ENCODE measurements around the gene TNNI2. TPM values are rescaled to one million over a fixed set of nuclear protein-coding genes. Genes with fewer than 3 reads are reported as not detected.

The TNNI2 gene
- total and polyA plus RNA-seq, 4 donors: 0.22 to 0.28 TPM; not detected in 2

- DNase-seq (ENCODE audit: low spot score): no peak
- Histone ChIP-seq H3K9ac (ENCODE audit: low read depth in 1 of 2, low read length in 2 of 2) (no peak overlapping the region), H3K36me3 (ENCODE audit: control insufficient read depth in 4 of 4, insufficient read depth in 3 of 4, low read depth in 1 of 4, low read length in 3 of 4) (no peaks in the 10 kb centered on the region), H3K27ac (ENCODE audit: low read depth in 1 of 2, low read length in 2 of 2) (no peak overlapping the region), H3K27me3 (ENCODE audit: control insufficient read depth in 4 of 4, insufficient read depth in 4 of 4, low read length in 3 of 4) (no peaks in the 10 kb centered on the region), H3K4me1 (ENCODE audit: control insufficient read depth in 4 of 4, insufficient read depth in 4 of 4, low read length in 3 of 4) (no peaks in the 10 kb centered on the region), H3K9me3 (ENCODE audit: control insufficient read depth in 4 of 4, low read length in 3 of 4) (peaks cover 0 to 4% (median 1%) of the 10 kb centered on the region in 4 donors), H3K4me3 (ENCODE audit: low read depth in 1 of 3, low read length in 3 of 3) (no peak overlapping the region)
- TF ChIP-seq REST (IDR thresholded peaks at IDR 0.05): no peak
- TF ChIP-seq TAF1 (conservative IDR thresholded peaks at IDR 0.05): no peak
- no peak for TF ChIP-seq NR2F2 (IDR thresholded peaks at IDR 0.05)
- TF ChIP-seq, protein P1, sequence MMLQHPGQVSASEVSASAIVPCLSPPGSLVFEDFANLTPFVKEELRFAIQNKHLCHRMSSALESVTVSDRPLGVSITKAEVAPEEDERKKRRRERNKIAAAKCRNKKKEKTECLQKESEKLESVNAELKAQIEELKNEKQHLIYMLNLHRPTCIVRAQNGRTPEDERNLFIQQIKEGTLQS (IDR thresholded peaks at IDR 0.05): no peak
- TF ChIP-seq HNF4A (conservative IDR thresholded peaks at IDR 0.05): no peak
- TF ChIP-seq, protein P2, sequence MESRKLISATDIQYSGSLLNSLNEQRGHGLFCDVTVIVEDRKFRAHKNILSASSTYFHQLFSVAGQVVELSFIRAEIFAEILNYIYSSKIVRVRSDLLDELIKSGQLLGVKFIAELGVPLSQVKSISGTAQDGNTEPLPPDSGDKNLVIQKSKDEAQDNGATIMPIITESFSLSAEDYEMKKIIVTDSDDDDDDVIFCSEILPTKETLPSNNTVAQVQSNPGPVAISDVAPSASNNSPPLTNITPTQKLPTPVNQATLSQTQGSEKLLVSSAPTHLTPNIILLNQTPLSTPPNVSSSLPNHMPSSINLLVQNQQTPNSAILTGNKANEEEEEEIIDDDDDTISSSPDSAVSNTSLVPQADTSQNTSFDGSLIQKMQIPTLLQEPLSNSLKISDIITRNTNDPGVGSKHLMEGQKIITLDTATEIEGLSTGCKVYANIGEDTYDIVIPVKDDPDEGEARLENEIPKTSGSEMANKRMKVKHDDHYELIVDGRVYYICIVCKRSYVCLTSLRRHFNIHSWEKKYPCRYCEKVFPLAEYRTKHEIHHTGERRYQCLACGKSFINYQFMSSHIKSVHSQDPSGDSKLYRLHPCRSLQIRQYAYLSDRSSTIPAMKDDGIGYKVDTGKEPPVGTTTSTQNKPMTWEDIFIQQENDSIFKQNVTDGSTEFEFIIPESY (IDR thresholded peaks at IDR 0.05): no peak
- TF ChIP-seq JUND (IDR thresholded peaks at IDR 0.05): no peak
- no peak for TF ChIP-seq CTCF (IDR thresholded peaks at IDR 0.05; ENCODE audit: low read depth, low read length, missing input control)
- no peak for TF ChIP-seq GABPA (IDR thresholded peaks at IDR 0.05 in 1 of 2, conservative IDR thresholded peaks at IDR 0.05 in 1 of 2)
- TF ChIP-seq FOXA2 (IDR thresholded peaks at IDR 0.05): no peak
- no peak for TF ChIP-seq RAD21 (IDR thresholded peaks at IDR 0.05)
- no peak for TF ChIP-seq FOXA1 (IDR thresholded peaks at IDR 0.05)
- TF ChIP-seq RXRA (IDR thresholded peaks at IDR 0.05): no peak
- no peak for TF ChIP-seq SP1 (IDR thresholded peaks at IDR 0.05)
- no peak for TF ChIP-seq YY1 (IDR thresholded peaks at IDR 0.05)
- TF ChIP-seq EGR1 (IDR thresholded peaks at IDR 0.05; ENCODE audit: low read depth in 2 of 2): no peak
- WGBS: 80% methylated on average over 5 of the region's 5 CpGs
Observed at GRCh38 chr11:1812274-1812673, 26.5 kb upstream of the TNNI2 start.

GRCh38 chr11:1812801-1813200 is 26.0 kb upstream of the TNNI2 start:
- no peak overlapping the region for H3K4me3 ChIP-seq (ENCODE audit: low read depth in 1 of 3, low read length in 3 of 3)
- H3K27ac ChIP-seq (ENCODE audit: low read depth in 1 of 2, low read length in 2 of 2): no peak overlapping the region
- no peaks in the 10 kb centered on the region for H3K36me3 ChIP-seq (ENCODE audit: control insufficient read depth in 4 of 4, insufficient read depth in 3 of 4, low read depth in 1 of 4, low read length in 3 of 4)
- peaks cover 0 to 4% (median 1%) of the 10 kb centered on the region in 4 donors for H3K9me3 ChIP-seq (ENCODE audit: control insufficient read depth in 4 of 4, low read length in 3 of 4)
- DNase-seq (ENCODE audit: low spot score): no peak
- H3K9ac ChIP-seq (ENCODE audit: low read depth in 1 of 2, low read length in 2 of 2): no peak overlapping the region
- 92% methylated on average over 15 of the region's 15 CpGs for WGBS
- no peaks in the 10 kb centered on the region for H3K4me1 ChIP-seq (ENCODE audit: control insufficient read depth in 4 of 4, insufficient read depth in 4 of 4, low read length in 3 of 4)
- no peaks in the 10 kb centered on the region for H3K27me3 ChIP-seq (ENCODE audit: control insufficient read depth in 4 of 4, insufficient read depth in 4 of 4, low read length in 3 of 4)
- TF ChIP-seq, protein P2 (IDR thresholded peaks at IDR 0.05): no peak
- no peak for TF ChIP-seq CTCF (IDR thresholded peaks at IDR 0.05; ENCODE audit: low read depth, low read length, missing input control)
- TF ChIP-seq FOXA2 (IDR thresholded peaks at IDR 0.05): no peak
- TF ChIP-seq FOXA1 (IDR thresholded peaks at IDR 0.05): no peak
- no peak for TF ChIP-seq JUND (IDR thresholded peaks at IDR 0.05)
- TF ChIP-seq HNF4A (conservative IDR thresholded peaks at IDR 0.05): no peak
- TF ChIP-seq EGR1 (IDR thresholded peaks at IDR 0.05; ENCODE audit: low read depth in 2 of 2): no peak
- no peak for TF ChIP-seq NR2F2 (IDR thresholded peaks at IDR 0.05)
- no peak for TF ChIP-seq SP1 (IDR thresholded peaks at IDR 0.05)
- TF ChIP-seq RXRA (IDR thresholded peaks at IDR 0.05): no peak
- TF ChIP-seq, protein P1 (IDR thresholded peaks at IDR 0.05): no peak
- no peak for TF ChIP-seq RAD21 (IDR thresholded peaks at IDR 0.05)
